OCI-LY3 (cell line): ENCODE measurements around the gene FTO.

ENCODE experiments used
- H2AFZ ChIP-seq: fragments of 200-600, 300-600 bp; shearing (Covaris generic); 2 replicates; pipeline ENCODE4 v1.6.0; 2014; ENCODE audit warnings: antibody characterized with exemption, low read depth, low read length
- H3K27ac ChIP-seq: fragments of 200-600, 300-600 bp; sonication (generic); 2 replicates; pipeline ENCODE4 v1.5.1; 2014; ENCODE audit warnings: mild to moderate bottlenecking, low read length, moderate library complexity, mixed read lengths
- H3K27me3 ChIP-seq: fragments of 200-600, 300-600 bp; sonication (generic); 2 replicates; pipeline ENCODE4 v1.6.1; 2014; ENCODE audit warnings: low read depth, low read length, mixed read lengths
- H3K36me3 ChIP-seq: fragments of 200-600, 300-600 bp; sonication (generic); replicated peaks from 2 replicates; pipeline ENCODE3; 2014; ENCODE audit warnings: low read depth, low read length, mixed read lengths
- H3K4me1 ChIP-seq: fragments of 300-600, 200-600 bp; sonication (generic); 2 replicates; pipeline ENCODE4 v1.6.1; 2014; ENCODE audit warnings: low read length, mixed read lengths
- H3K4me2 ChIP-seq: fragments of 200-600, 300-600 bp; sonication (generic); 2 replicates; pipeline ENCODE4 v1.6.1; 2014; ENCODE audit warnings: low read length, mixed read lengths
- H3K4me3 ChIP-seq: fragments of 300-600, 200-600 bp; sonication (generic); 2 replicates; pipeline ENCODE4 v1.5.1; 2014; ENCODE audit warnings: antibody characterized with exemption, mild to moderate bottlenecking, low read length, moderate library complexity
- H3K79me2 ChIP-seq: fragments of 300-600, 200-600 bp; shearing (Covaris generic); 2 replicates; pipeline ENCODE4 v1.6.1; 2014; ENCODE audit warnings: mild to moderate bottlenecking, low read length, mixed read lengths
- H3K9ac ChIP-seq: fragments of 300-600, 200-600 bp; shearing (Covaris generic); 2 replicates; pipeline ENCODE4 v1.6.0; 2014; ENCODE audit warnings: mild to moderate bottlenecking, low read length, moderate library complexity
- H3K9me3 ChIP-seq: fragments of 200-600, 300-600 bp; shearing (Covaris generic); 2 replicates; pipeline ENCODE4 v1.6.1; 2014; ENCODE audit warnings: low read length, mixed read lengths; ENCODE audit not compliant: insufficient read depth
- H4K20me1 ChIP-seq: fragments of 200-600, 300-600 bp; sonication (generic); 2 replicates; pipeline ENCODE4 v1.6.1; 2016; ENCODE audit warnings: low read length, mixed read lengths; ENCODE audit not compliant: insufficient read depth
- EZH2phosphoT487 ChIP-seq: fragments of 200-600 bp; shearing (Covaris generic); IDR thresholded peaks from 2 replicates; pipeline ENCODE4 v1.6.1; 2018; ENCODE audit warnings: antibody characterized with exemption, mixed run types, low read depth
- TF ChIP-seq, protein P1 (sequence below): fragments of 200-600, 300-600 bp; sonication (generic); IDR thresholded peaks from 2 replicates; pipeline ENCODE4 v1.5.1; 2014; ENCODE audit warnings: antibody characterized with exemption, low read length, low read depth

Gene FTO

DNA sequence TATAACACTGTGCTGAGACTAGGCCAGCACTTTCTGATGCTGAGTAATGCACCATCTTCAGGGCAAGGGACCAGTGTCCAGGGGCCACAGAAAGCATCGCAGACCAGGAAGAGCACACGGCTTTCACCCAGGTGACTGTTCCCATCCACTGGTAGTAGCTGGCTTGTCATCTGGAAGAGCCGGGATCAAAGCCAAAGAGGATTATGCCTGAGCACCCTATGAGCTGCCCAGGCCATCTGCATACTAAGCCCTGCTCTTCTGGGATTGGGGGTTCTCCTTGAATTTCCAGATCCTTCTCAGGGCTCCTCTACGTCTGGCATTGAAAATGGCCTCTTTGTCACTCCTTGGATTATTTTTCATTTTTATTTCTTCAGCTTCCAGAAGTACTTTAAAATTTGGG lies 441.9 kb downstream of the FTO start:
- no peak overlapping the region for H3K27ac ChIP-seq
- no peak overlapping the region for H3K4me3 ChIP-seq
- H3K9me3 ChIP-seq = no peaks in the 10 kb centered on the region
- H3K9ac ChIP-seq = no peak overlapping the region
- H2AFZ ChIP-seq = no peak overlapping the region
- no peaks in the 10 kb centered on the region for H3K79me2 ChIP-seq
- H3K4me1 ChIP-seq = no peaks in the 10 kb centered on the region
- TF ChIP-seq EZH2phosphoT487 = no peak
- TF ChIP-seq, protein P1, sequence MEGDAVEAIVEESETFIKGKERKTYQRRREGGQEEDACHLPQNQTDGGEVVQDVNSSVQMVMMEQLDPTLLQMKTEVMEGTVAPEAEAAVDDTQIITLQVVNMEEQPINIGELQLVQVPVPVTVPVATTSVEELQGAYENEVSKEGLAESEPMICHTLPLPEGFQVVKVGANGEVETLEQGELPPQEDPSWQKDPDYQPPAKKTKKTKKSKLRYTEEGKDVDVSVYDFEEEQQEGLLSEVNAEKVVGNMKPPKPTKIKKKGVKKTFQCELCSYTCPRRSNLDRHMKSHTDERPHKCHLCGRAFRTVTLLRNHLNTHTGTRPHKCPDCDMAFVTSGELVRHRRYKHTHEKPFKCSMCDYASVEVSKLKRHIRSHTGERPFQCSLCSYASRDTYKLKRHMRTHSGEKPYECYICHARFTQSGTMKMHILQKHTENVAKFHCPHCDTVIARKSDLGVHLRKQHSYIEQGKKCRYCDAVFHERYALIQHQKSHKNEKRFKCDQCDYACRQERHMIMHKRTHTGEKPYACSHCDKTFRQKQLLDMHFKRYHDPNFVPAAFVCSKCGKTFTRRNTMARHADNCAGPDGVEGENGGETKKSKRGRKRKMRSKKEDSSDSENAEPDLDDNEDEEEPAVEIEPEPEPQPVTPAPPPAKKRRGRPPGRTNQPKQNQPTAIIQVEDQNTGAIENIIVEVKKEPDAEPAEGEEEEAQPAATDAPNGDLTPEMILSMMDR = no peak
- no peaks in the 10 kb centered on the region for H4K20me1 ChIP-seq
- no peak overlapping the region for H3K4me2 ChIP-seq
- H3K27me3 ChIP-seq = no peaks in the 10 kb centered on the region; the same call in 1 of the 2 replicates
- H3K36me3 ChIP-seq = no peaks in the 10 kb centered on the region

DNA sequence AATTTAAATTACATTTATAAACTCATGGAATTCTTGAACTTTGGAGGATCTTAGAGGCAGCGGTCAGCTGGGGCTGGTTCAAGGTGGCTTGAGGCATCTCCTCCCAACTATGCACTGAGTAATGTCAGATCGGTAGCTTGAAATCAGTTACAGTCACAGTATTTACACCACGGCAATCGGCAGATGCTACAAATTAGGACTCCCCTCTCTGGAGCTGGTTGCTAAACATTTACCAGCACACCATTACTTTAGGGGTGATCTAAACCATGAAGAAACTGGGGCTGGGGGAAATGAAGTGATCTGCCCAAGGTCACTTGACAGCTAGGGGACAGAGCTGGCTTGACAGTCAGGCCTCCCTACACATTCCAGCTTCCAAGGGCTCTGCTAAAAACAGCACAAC lies 445.0 kb downstream of the FTO start:
- no peak overlapping the region for H3K27ac ChIP-seq
- no peaks in the 10 kb centered on the region for H3K9me3 ChIP-seq
- no peaks in the 10 kb centered on the region for H4K20me1 ChIP-seq
- H3K27me3 ChIP-seq = no peaks in the 10 kb centered on the region; the same call in 1 of the 2 replicates
- no peaks in the 10 kb centered on the region for H3K79me2 ChIP-seq
- no peak overlapping the region for H2AFZ ChIP-seq
- no peak overlapping the region for H3K9ac ChIP-seq
- TF ChIP-seq, protein P1 = no peak
- no peak for TF ChIP-seq EZH2phosphoT487
- H3K36me3 ChIP-seq = no peaks in the 10 kb centered on the region
- no peak overlapping the region for H3K4me3 ChIP-seq
- H3K4me1 ChIP-seq = no peaks in the 10 kb centered on the region
- H3K4me2 ChIP-seq = no peak overlapping the region

DNA sequence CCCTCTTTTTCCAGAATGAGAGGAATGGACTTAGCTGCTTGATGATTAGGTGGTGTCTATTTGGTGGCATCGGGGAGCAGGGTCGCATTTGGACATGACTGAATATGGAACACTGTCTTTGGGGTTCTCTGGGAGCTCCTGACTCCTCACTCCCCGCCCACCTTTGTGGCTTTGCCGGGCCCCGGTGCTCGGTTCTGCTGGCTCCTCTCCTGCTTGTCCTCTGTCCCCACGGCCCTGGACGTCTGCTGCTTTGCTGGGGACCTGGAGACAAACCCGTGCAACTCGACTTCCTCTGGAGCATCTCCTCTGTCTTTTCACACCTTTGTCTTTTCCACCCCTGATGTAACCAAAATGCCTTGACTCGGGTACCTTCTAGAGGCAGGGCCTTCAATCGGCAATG lies 446.9 kb downstream of the FTO start:
- TF ChIP-seq EZH2phosphoT487 = no peak
- TF ChIP-seq, protein P1 = no peak
- Histone ChIP-seq H3K27me3 (no peaks in the 10 kb centered on the region; the same call in 1 of the 2 replicates), H4K20me1 (no peaks in the 10 kb centered on the region), H3K4me3 (no peak overlapping the region), H3K4me2 (no peak overlapping the region), H3K4me1 (no peaks in the 10 kb centered on the region), H3K27ac (no peak overlapping the region), H3K9me3 (no peaks in the 10 kb centered on the region), H3K36me3 (no peaks in the 10 kb centered on the region), H3K9ac (no peak overlapping the region), H3K79me2 (no peaks in the 10 kb centered on the region), H2AFZ (no peak overlapping the region)

DNA sequence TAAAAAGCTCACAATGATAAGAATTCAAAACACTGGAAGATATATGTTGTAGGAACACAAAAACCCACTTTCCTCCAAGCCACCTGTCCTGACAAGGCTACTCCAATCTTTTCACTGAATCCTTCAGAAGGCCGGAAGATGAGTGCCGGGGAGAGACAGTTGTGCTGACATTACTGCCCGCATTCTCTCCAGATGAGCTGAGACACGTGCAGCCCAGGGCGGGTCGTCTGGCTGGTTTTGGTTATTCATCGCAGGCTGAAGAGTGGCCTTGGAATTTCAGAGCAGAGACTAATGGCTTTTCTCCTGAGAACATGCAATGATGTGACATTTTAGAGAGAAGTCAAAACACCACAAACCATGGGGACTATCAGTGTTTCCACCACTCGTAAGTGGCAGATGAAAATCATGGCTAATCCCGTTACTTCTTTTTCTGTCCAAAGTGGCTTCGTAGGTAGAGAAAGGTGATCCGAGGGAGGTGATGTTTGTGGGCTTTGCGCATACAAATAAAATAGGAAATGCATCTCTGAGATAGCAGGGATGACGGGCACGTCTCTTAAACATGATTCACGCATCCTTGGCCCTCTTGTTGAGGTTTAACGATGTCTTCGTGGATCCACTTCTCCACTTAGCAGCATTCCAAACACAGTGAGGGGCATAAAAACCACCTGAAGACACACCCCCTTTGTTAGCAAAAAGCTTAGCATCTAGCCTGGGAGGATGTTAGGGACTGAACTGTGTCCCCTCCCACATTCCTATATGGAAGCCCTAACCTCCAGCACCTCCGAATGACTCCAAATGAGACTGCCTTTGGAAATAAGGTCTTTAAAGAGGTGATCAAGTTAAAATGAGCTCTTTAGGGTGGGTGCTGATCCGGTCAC lies 448.6 kb downstream of the FTO start:
- no peak overlapping the region for H3K27ac ChIP-seq
- no peaks in the 10 kb centered on the region for H3K9me3 ChIP-seq
- H3K9ac ChIP-seq = no peak overlapping the region
- no peaks in the 10 kb centered on the region for H3K4me1 ChIP-seq
- TF ChIP-seq, protein P1 = no peak
- no peak overlapping the region for H3K4me3 ChIP-seq
- no peaks in the 10 kb centered on the region for H3K79me2 ChIP-seq
- H2AFZ ChIP-seq = no peak overlapping the region
- H4K20me1 ChIP-seq = no peaks in the 10 kb centered on the region
- no peaks in the 10 kb centered on the region for H3K36me3 ChIP-seq
- no peak overlapping the region for H3K4me2 ChIP-seq
- H3K27me3 ChIP-seq = no peaks in the 10 kb centered on the region; the same call in 1 of the 2 replicates
